PC-3 (cell line): ENCODE measurements around the gene PPP1R9B.

Experiments
- CTCF ChIP-seq: fragments of 300-600 bp; sonication (generic); conservative IDR thresholded peaks from 2 replicates; pipeline ENCODE4 v1.5.1; 2017; ENCODE audit warnings: antibody characterized with exemption, low read depth, mild to moderate bottlenecking, low read length
- EZH2phosphoT487 ChIP-seq: fragments of 300-600 bp; sonication (generic); IDR thresholded peaks from 2 replicates; pipeline ENCODE4 v1.6.1; 2018; ENCODE audit warnings: mild to moderate bottlenecking, antibody characterized with exemption, low read length, borderline replicate concordance

GRCh38 chr17:50185631-50186471 is 35.4 kb upstream of the PPP1R9B start:
- TF ChIP-seq CTCF (no peak), EZH2phosphoT487 (no peak)
